Effector CD4-positive, alpha-beta T cell (primary cell): Measurements from ENCODE around the gene CUL5.

ENCODE experiments used
- DNase-seq: peaks from one replicate; pipeline ENCODE4 v3.0.0-alpha.2; 2020
- total RNA-seq: gene quantifications from one replicate; lab custom pipeline; 2026; lab: John Stamatoyannopoulos, UW

CUL5 gene
- 47.5 reads per million, percentile 67 among the genes with 10 or more reads in this experiment for total RNA-seq

GRCh38 chr11:108008656-108009496, at the start of gene CUL5:
Gene CUL5, plus strand, starts transcription at chr11:108008898. Its CDS starts 451 bp downstream, at chr11:108009349.
- DNase-seq = peak; percentile 86

- no peak for DNase-seq
These were observed 47.2 kb upstream of the CUL5 start for GRCh38 chr11:107961480-107961879.

GRCh38 chr11:107962181-107962580, 46.5 kb upstream of the CUL5 start:
- DNase-seq = no peak

- no peak for DNase-seq
These were observed 45.6 kb upstream of the CUL5 start for GRCh38 chr11:107963091-107963490.

GRCh38 chr11:107969219-107969618, 39.5 kb upstream of the CUL5 start:
- DNase-seq = no peak

- no peak for DNase-seq
These were observed 38.6 kb upstream of the CUL5 start for GRCh38 chr11:107970049-107970448.

GRCh38 chr11:107973641-107974040, 35.1 kb upstream of the CUL5 start:
- DNase-seq = no peak

- DNase-seq = no peak
These were observed 20.1 kb upstream of the CUL5 start for GRCh38 chr11:107988397-107989158.

GRCh38 chr11:107991868-107992414, 16.8 kb upstream of the CUL5 start:
- DNase-seq = no peak

GRCh38 chr11:107996006-107996776, 12.5 kb upstream of the CUL5 start:
- no peak for DNase-seq

- no peak for DNase-seq
These were observed 9.9 kb upstream of the CUL5 start for GRCh38 chr11:107998761-107999160.

- DNase-seq = no peak
These were observed 8.8 kb upstream of the CUL5 start for GRCh38 chr11:107999759-108000455.

GRCh38 chr11:108002476-108002875, 6.2 kb upstream of the CUL5 start:
- no peak for DNase-seq

GRCh38 chr11:108003623-108004022, 5.1 kb upstream of the CUL5 start:
- DNase-seq = no peak

- DNase-seq = no peak
These were observed 879 bp upstream of the CUL5 start for GRCh38 chr11:108007819-108008218.

GRCh38 chr11:108009497-108010370, 1.0 kb downstream of the CUL5 start:
- no peak for DNase-seq

- DNase-seq = no peak
These were observed 3.5 kb downstream of the CUL5 start for GRCh38 chr11:108012139-108012725.

- no peak for DNase-seq
These were observed 7.9 kb downstream of the CUL5 start for GRCh38 chr11:108016647-108017046.

GRCh38 chr11:108018708-108019107, 10.0 kb downstream of the CUL5 start:
- DNase-seq = no peak

- no peak for DNase-seq
These were observed 11.3 kb downstream of the CUL5 start for GRCh38 chr11:108019870-108020540.
